NOMO-1 (cell line): ENCODE results near the gene KCNV2.
A peak's percentile ranks its signal among the peaks of the same experiment; 100 is the strongest.
"Not testable (repeated sequence)": the region's sequence is repeated elsewhere in the genome, so short reads cannot be mapped to it uniquely, and the experiment has no call there.

Experiments
- DNase-seq, 2 experiments: peaks; one replicate each; lab custom pipeline; 2025; ENCODE audit not compliant: unreplicated experiment in 2 of 2; lab: John Stamatoyannopoulos, UW

Gene KCNV2

DNA sequence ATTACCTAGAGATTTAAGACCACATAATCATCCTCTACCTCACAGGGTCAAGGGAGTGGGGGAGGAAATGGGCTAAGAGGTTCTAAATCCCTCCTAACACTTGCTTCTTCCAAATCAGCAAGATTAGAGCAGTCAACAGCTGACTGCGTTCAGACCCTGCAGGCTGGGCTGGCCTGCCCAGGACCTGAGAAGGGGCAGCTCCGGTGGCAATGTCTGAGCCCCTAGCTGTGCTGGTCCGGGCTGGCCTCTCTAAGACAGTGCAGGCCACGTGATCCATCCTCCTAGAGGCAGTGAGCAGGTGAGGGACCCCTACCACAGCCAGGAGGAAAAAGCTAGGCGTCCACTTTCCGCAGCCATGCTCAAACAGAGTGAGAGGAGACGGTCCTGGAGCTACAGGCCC is at the start of gene KCNV2:
TSS of gene KCNV2 (plus strand) at position 126 of the 400 bp plus-strand sequence. CDS start at position 356, 230 bp downstream.
- DNase-seq: no peak

DNA sequence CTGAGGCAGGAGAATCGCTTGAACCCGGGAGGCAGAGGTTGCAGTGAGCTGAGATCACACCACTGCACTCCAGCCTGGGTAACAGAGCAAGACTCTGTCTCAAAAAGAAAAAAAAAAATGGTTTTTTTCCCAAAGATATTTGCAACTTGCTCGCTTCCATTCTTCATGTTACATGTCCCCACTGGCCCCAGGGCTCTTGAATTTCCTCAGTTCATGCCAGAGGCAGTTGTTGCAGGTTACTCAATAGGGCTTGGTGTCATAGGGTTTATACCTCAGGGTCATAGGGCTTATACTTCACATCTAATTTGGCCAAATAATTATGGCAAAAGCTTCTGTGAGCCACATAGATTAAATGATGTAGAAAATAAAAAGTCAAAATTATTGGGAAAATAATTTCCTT is 44.1 kb upstream of the KCNV2 start:
- no peak for DNase-seq

DNA sequence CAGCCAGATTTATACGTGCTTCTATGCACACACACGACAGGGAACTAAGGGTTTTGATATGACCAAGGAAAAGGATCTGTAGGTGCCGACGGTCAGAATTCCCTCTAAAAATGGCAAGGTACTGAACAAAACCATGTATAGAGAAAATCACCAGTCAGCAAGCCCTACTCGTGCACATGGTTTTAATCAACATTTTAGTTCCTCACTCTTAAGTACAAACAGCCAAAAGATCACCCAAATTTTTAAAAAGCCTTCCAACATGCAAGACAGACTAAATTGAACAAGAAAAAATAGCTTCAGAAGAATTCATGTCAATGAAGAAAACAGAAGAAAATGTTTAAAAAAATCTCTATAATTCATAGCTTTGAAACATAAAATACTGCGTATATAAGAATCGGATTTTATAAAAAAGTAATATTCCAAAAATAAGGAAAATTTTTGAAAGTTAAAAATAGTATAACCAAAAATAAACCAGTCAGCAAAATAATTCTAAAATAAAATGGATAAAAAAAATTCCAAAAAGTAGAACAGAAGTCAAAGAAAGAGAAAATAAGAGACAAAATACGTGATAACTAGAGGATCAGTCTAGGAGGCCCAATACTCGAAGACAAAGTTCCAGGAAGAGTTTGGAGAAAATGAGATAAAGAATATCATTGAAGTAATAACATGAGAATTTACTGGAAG is 43.0 kb upstream of the KCNV2 start:
- DNase-seq: no peak

DNA sequence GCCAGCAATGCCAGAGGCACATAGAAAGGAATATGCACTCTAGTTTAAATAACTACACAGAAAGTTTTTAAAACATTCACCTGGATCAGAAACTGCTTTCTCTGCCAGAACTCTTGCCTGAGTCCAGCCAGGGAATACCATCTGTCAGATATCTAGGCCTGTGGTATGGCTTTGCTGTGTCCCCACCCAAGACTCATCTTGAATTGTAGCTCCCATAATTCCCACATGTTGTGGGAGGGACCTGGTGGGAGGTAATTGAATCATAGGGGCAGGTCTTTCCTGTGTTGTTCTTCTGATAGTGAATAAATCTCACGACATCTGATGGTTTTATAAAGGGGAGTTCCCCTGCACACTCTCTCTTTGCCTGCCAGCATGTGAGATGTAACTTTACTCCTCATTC is 41.5 kb upstream of the KCNV2 start:
- no peak for DNase-seq

DNA sequence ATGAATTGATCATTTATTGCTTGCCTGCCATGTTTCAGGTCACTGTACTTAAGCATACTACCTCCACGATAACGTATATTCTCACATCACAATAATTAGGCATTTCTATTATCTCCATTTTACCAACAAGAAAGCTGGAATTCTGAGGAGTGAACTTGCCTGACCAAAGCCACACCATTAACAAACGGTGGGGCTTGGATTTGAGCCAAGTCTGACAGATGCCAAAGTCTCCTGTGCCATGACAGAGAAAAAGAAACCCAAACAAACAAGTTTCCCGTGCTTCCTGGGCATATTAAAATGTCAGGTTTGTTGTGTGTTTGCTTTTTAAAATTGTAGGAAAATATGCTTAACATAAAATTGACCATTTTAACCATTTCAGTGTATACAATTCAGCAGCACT is 40.8 kb upstream of the KCNV2 start:
- DNase-seq: no peak

DNA sequence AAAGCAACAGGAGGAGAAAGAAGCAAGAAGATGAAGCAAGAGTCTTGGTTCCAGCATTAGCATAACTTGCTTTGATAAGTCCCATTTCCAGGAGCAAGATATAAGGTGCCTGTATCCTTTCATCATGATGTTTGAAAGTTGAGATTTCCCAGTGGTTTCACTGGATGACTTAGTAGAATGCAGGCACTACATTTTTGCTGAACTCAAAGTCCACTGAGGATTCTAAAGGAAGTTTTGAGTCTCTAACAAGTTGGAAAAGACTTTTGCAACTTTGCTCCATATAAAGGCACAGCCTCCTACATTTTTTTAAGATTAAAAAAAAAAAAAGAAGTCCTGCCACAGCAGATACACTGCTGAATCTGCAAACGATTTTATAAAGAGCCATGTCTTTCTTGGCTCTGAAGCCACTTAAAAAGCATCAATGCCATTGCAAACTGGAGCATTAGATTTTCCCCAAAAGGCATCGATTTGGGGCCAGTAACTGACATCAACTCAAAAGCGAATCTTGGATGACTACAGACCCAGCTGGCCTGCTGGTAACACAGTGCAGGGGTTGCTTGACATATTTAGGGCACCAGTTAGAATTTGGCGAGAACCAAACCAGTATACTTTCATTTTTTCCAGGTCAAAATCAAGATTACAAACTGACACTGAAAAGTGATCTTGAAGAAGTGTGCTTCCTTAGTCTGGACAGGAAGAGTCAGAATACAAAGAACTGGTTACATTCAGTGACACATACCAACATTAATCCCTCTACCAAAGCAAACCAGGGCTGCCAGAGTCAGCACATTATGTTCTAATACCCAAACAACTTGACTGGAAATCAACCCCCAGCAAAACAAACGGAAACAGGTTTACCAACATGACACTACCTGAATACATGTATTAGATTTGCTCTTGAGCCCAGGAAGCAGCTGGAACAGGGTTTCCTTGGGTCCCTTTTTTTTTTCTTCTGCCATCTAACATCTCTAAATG is 39.1 kb upstream of the KCNV2 start:
- no peak for DNase-seq

DNA sequence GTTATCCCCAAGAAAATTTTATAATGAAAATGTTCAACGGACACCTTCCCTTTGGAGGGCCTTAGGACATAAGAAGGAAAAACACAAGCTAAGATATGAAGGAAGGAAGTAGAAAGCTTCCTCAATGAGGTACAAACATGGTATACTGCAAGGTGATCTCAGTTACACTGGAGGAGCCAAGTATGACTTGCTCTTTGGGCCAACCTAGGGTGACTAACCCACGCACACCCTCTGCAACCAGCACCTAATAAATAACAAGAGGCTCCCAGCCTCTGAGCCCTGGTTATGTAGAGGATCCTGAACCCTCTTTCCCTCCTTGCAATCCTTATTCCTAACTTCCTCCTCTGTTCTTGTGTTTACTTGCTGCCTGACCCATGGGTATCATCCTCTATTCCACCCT is 38.3 kb upstream of the KCNV2 start:
- no peak for DNase-seq

DNA sequence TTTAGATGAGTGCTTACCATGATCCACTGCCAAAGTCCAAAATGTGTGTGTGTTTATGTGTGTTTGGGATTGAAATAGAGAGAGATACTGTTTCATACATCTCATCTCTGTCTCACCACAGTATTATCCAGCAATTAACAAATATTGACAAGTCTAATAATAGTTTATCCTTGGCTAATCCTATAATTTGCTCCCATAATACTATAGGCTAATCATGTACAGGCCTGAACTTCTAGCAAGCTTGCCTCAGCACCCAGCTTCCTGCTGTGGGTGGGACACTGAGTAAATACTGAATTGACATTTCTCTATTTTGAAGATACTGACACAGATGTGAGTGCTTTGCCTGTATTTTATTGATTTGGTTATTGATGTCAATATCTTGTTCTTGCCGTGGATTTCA is 35.3 kb upstream of the KCNV2 start:
- DNase-seq: no peak

DNA sequence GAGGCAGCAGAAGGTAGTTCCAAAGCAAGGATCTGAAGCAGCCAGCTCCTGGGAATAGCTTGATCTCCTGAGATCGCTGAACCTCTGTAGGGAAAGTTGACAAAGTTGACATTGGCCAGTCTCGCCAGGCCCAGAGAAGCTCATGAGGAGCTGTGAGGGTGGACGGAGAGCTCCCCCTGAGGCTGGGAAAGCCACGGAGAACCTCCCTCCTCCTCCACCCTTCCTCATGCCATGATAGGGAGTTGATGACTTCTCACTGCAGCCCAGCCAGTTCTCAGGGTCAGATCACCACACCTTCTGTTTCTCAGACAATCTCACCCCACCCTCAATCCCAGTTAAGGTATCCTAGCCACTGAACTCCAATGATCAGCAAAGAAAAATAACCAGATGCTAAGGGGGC is 30.4 kb upstream of the KCNV2 start:
- DNase-seq: no peak

DNA sequence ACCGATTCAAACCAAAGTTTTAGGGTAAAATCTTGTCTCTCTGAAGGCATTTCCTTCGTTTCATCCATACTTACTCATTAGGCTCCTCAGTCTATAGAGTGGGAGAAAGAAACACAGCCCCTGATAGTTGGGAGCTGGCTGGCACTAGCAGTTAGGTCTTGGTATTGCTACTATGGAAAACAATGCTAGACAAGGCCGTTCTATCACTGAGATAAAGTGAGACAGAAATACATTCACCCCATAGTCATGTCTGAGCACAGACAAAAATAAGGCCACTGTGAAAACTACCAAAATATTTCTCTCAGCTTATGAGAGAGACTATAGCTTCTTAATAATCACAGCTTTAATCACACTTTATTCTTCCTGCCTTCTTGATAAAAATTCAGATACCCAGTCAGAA is 28.7 kb upstream of the KCNV2 start:
- DNase-seq: no peak

DNA sequence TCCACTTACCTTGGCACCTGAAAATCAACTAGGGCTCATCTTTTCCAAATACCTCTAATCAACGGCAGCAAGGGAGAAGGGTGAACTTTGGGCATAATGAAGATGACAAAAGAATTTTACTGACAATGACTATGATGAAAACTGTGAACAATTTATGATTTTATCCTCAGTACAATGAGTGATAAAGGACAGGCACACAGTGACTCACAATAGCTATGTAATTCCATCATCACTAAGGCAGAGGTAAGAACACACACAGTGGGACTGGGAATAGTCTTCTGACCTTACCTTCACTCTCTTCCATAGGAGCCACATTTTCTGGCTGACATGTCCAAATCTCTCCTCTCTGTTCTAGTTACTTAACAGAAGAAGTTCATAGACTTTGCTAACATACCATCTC is 26.1 kb upstream of the KCNV2 start:
- no peak for DNase-seq

DNA sequence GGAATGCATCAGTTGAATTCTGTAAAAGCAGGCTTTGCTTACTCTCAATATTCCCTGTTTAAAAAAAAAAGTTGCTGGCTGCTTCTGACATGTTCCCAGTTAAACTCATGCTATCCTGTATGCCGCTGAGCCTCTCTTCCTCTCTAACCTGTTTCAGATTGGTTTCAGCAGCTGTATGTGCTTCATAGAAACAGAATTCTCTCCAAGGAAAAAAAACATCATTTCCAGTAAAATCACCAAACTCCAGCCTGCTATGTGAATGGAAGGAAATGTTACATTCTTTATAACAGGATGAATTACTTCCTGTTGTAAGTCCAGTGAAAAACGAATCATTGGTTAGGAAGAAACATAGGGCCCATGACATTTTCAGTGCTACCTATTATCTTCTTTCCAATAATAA is 25.7 kb upstream of the KCNV2 start:
- no peak for DNase-seq

DNA sequence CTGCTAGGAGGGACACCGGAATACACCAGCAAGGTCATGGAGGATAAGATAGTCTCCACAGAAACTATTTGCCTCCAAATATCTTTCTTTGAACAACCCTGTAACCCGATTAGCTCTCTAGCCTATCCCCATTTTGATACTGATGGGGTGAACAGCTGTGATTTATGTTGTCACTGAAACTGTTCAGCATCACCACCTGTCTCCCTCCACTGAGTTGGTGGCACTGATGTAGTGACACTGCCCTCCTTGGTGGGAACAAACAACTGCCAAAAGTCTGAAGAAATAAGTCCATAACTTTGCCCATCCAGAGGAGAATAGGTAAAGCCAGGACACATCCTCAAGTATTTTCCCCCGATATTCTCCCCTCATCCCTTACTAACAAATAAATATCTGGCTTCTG is 24.3 kb upstream of the KCNV2 start:
- no peak for DNase-seq

DNA sequence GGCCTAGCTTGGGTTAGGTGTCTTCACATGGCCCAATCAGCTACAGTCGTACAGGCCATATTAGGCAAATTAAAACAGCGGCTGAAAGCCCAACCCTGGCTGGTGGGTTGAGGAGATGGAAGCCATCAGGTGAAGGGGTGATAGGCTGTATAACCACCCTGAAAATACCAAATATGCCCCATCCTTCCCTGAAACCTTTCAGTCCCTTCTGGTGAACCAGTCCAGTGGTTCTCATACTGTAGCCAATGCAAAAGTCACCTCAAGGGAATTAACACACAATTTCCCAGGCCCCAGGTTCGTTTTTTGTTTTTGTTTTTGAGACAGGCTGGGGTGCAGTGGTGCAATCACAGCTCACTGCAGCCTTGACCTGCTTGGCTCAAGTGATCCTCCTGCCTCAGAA is 19.8 kb upstream of the KCNV2 start:
- DNase-seq: no peak

DNA sequence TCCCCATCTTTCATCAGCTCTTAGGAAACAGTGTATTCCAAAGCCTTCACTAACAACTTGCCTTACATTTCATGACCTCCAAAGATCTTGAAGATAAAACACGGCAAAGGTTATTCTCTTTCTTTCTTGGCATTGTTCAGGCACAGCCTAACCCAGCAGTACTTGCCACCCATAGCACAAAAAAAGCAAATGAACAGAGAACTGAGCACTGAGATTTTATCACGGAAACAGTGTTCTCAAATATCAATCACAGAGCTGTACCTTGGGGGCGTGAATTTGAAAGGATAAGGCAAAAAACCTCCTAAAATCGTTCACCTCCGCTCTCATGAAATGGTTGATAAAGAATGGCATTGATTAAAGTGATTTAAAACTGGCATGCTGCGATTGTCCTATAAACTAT is 16.9 kb upstream of the KCNV2 start:
- DNase-seq: no peak

DNA sequence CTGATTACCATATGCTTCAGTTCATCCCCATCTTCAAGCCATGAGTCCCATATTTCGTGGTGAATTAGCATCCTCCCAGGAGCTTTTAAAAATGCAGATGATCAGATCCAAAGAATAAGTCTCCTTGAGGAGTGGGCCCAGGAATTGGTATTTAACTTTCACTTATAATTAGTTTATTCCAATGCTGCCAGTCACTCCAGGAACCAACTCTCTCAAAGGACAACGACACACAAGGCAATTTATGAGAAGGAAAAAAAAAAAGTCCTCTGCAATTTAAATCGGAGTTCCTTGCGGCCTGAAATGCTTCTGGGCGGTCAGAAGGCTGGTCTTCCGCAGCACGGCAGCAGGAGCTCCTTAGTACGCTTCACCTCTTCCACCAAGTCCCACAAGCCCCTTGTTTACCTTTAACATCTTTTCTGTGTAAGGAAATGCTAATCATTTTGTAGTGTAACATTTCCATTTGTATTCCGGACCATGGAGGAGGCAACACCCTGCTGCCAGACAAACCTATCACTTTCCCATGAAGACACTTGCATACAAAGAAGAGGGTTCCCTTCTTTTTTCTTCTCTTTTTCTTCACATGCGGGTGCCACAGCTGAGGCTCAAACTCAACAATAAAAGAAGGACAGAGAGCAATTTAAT is 16.3 kb upstream of the KCNV2 start:
- no peak for DNase-seq

DNA sequence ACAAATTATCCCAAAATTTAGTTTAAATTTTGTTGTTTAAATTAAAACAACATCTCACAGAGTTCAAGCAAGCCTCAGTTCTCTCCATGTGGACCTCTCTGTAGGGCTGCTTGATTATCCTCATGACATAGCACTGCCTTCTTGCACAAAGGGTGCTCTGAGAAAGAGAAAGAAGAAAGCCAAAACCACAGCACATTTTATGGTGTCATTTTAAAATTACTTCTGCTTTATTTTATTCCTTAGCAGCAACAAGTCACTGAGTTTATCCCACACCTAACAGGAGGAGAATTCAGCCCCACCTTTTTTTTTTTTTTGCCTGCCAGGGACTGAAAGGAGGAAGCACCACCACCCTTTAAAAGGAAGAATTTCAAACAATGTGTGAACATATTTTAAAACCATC is 12.8 kb upstream of the KCNV2 start:
- peak; percentile 49 to 70 for DNase-seq

DNA sequence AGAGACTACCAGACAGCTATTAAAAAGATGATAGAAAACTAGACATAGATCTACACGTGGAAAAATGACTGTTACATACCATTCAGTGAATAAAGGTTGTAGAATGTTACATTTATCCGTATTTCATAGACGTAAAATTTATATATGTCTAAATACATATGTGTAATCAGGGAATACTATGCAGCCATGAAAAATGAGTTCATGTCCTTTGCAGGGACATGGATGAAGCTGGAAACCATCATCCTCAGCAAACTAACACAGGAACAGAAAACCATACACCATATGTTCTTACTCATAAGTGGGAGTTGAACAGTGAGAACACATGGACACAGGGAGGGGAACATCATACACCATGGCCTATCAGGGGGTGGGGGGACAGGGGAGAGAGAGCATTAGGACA is 10.1 kb upstream of the KCNV2 start:
- not testable (repeated sequence) for DNase-seq

DNA sequence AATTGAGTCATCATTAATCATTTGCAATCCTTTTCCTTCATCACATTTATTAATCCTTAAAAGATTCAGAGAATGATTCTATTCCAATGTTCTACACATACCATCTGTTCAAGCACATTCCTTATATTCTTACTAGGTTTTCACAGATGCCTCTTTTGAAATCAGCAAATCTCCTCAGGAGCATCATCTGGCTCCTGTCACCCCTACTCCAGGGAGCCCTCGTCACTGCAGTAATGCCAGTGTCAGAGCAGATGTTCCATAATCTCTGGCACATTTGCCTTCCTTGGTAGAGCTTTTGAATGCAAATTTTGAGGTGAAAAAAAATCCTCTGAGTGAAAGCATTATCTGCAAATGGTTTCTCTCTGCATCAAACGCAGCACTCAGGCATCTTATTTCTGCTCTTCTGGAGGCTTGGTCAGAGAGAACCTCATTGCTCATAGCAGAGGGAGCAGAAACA is 7.6 kb upstream of the KCNV2 start:
- DNase-seq: no peak

DNA sequence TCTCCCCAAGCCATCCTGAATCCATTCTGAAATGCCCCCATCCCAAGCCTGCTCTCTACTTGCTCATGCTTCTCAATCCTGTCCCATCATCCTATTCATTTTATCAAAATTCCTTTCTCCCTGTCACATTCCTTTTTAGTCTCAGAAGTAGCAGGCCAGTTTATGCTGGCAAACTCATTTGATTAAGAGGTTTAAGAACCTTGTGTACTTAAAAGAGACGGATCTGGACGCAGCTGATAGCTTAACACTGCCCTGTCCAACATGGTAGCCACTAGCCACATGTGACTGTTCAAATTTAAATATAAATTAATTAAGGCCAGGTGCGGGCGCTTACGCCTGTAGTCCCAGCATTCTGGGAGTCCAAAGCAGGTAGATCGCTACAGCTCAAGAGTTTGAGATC is 5.6 kb upstream of the KCNV2 start:
- no peak for DNase-seq

DNA sequence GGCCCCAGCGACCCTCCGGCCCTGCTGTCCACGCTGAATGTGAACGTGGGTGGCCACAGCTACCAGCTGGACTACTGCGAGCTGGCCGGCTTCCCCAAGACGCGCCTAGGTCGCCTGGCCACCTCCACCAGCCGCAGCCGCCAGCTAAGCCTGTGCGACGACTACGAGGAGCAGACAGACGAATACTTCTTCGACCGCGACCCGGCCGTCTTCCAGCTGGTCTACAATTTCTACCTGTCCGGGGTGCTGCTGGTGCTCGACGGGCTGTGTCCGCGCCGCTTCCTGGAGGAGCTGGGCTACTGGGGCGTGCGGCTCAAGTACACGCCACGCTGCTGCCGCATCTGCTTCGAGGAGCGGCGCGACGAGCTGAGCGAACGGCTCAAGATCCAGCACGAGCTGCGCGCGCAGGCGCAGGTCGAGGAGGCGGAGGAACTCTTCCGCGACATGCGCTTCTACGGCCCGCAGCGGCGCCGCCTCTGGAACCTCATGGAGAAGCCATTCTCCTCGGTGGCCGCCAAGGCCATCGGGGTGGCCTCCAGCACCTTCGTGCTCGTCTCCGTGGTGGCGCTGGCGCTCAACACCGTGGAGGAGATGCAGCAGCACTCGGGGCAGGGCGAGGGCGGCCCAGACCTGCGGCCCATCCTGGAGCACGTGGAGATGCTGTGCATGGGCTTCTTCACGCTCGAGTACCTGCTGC is 839 bp downstream of the KCNV2 start:
- DNase-seq: no peak
